H7 (cell line): ENCODE measurements around the gene ARHGAP44. TPM values are rescaled to one million over a fixed set of nuclear protein-coding genes. Genes with fewer than 3 reads are reported as not detected.

Experiments used
- DNase-seq: peaks from one replicate; pipeline ENCODE4 v3.0.0; 2012
- H3K27me3 ChIP-seq: 2 replicates; pipeline ENCODE4 v1.6.0; 2011; ENCODE audit warnings: mild to moderate bottlenecking, low read length; ENCODE audit not compliant: control insufficient read depth, insufficient read depth
- H3K36me3 ChIP-seq: replicated peaks from 2 replicates; pipeline ENCODE4 v1.5.1; 2011; ENCODE audit warnings: low read length; ENCODE audit not compliant: control insufficient read depth, insufficient read depth
- H3K4me3 ChIP-seq: 2 replicates; pipeline ENCODE4 v1.5.1; 2011; ENCODE audit warnings: low read depth, mild to moderate bottlenecking, control low read depth, low read length, moderate library complexity; ENCODE audit not compliant: insufficient read depth
- total RNA-seq: library from RNA; depleted of rRNA; stranded (reverse); fragments of >200 nt; shearing (Covaris generic); gene quantifications from 2 replicates; pipeline ENCODE4 v1.2.3, GENCODE V29; 2014; rRNA removed

The ARHGAP44 gene, protein sequence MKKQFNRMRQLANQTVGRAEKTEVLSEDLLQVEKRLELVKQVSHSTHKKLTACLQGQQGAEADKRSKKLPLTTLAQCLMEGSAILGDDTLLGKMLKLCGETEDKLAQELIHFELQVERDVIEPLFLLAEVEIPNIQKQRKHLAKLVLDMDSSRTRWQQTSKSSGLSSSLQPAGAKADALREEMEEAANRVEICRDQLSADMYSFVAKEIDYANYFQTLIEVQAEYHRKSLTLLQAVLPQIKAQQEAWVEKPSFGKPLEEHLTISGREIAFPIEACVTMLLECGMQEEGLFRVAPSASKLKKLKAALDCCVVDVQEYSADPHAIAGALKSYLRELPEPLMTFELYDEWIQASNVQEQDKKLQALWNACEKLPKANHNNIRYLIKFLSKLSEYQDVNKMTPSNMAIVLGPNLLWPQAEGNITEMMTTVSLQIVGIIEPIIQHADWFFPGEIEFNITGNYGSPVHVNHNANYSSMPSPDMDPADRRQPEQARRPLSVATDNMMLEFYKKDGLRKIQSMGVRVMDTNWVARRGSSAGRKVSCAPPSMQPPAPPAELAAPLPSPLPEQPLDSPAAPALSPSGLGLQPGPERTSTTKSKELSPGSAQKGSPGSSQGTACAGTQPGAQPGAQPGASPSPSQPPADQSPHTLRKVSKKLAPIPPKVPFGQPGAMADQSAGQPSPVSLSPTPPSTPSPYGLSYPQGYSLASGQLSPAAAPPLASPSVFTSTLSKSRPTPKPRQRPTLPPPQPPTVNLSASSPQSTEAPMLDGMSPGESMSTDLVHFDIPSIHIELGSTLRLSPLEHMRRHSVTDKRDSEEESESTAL
- total RNA-seq = 9.2 and 11.2 TPM in 2 replicates

- no peaks in the 10 kb centered on the region; the same call in 1 of the 2 replicates for H3K27me3 ChIP-seq
- peak; percentile 89 for DNase-seq
- H3K4me3 ChIP-seq = peak within 1 kb of the TSS; percentile 93
- no peaks in the 10 kb centered on the region for H3K36me3 ChIP-seq
Observed at GRCh38 chr17:12789481-12790248, at the start of gene ARHGAP44. TSS of gene ARHGAP44 (plus strand) at chr17:12789498. CDS start at chr17:12789839, 341 bp downstream.

DNA sequence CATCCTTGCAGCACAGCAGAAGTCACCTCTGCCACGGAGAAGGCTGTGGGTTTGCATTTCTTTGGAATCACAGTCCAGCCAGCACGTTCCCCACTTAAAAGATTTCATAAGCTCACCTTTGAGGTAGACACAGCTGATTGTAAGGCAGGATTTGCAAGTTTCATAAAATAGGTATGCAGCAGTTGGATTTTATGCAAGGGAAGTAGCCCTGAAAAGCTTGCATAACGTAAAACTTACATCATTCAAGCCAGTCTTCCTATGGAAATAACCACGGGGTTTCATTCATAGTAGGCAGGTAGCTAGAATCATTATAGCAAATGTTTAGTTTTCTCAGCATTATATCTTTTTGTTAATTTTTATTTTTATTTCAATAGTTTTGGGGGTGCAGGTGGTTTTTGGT lies 49.8 kb upstream of the ARHGAP44 start:
- Histone ChIP-seq H3K4me3 (no peak overlapping the region), H3K27me3 (no peaks in the 10 kb centered on the region), H3K36me3 (no peaks in the 10 kb centered on the region)
- no peak for DNase-seq

- H3K27me3 ChIP-seq = no peaks in the 10 kb centered on the region
- no peak for DNase-seq
- H3K4me3 ChIP-seq = no peak overlapping the region
- H3K36me3 ChIP-seq = no peaks in the 10 kb centered on the region
Observed at GRCh38 chr17:12743046-12743445, 46.3 kb upstream of the ARHGAP44 start.

DNA sequence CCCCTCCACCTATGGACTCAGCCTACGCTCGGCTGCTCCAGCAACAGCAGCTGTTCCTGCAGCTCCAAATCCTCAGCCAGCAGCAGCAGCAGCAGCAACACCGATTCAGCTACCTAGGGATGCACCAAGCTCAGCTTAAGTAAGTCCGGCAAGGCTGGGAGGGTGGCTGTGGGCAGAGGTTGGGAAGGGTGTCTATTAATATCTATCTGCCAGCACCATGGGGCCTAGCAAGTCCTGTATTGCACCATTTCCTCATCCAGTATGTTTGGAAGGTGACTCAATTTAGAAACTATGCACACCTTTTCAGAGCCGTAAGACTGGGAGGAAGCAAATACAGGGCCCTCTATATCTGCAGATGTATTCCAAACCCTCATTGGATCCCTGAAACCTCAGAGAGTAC lies 45.0 kb upstream of the ARHGAP44 start:
- H3K27me3 ChIP-seq = no peaks in the 10 kb centered on the region
- no peaks in the 10 kb centered on the region for H3K36me3 ChIP-seq
- H3K4me3 ChIP-seq = no peak overlapping the region
- no peak for DNase-seq

- Histone ChIP-seq H3K27me3 (no peaks in the 10 kb centered on the region), H3K4me3 (no peak overlapping the region), H3K36me3 (no peaks in the 10 kb centered on the region)
- no peak for DNase-seq
Observed at GRCh38 chr17:12744786-12745185, 44.5 kb upstream of the ARHGAP44 start.

GRCh38 chr17:12745486-12745885 lies 43.8 kb upstream of the ARHGAP44 start:
- no peak for DNase-seq
- no peak overlapping the region for H3K4me3 ChIP-seq
- no peaks in the 10 kb centered on the region for H3K36me3 ChIP-seq
- no peaks in the 10 kb centered on the region for H3K27me3 ChIP-seq

GRCh38 chr17:12756786-12757185 lies 32.5 kb upstream of the ARHGAP44 start:
- DNase-seq = no peak
- Histone ChIP-seq H3K27me3 (no peaks in the 10 kb centered on the region), H3K36me3 (no peaks in the 10 kb centered on the region; the same call in 1 of the 2 replicates), H3K4me3 (no peak overlapping the region)

GRCh38 chr17:12759090-12759489 lies 30.2 kb upstream of the ARHGAP44 start:
- H3K36me3 ChIP-seq = no peaks in the 10 kb centered on the region; the same call in 1 of the 2 replicates
- no peaks in the 10 kb centered on the region for H3K27me3 ChIP-seq
- no peak for DNase-seq
- H3K4me3 ChIP-seq = no peak overlapping the region

GRCh38 chr17:12765548-12765947 lies 23.8 kb upstream of the ARHGAP44 start:
- no peaks in the 10 kb centered on the region for H3K36me3 ChIP-seq
- no peak for DNase-seq
- no peak overlapping the region for H3K4me3 ChIP-seq
- no peaks in the 10 kb centered on the region for H3K27me3 ChIP-seq

DNA sequence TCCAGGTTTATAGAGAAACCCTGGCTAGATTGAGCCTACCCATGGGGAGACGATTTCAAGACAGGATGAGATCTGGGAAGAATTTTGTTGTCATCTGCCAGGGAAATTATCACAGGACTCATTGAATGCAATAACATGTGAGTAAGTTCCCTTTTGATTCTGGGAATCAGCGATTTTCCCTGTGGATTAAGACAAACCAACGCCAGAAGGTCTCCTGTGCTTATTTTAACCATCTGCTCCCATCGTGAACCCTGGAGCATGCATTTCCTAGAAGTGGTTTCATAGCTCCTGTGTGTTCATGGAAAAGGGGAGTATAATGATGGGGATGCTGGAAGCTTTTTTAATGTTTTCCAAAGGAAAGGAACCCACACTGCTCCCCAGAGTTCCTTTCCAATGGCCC lies 21.0 kb upstream of the ARHGAP44 start:
- no peaks in the 10 kb centered on the region for H3K36me3 ChIP-seq
- no peak for DNase-seq
- H3K4me3 ChIP-seq = no peak overlapping the region
- H3K27me3 ChIP-seq = no peaks in the 10 kb centered on the region

- no peaks in the 10 kb centered on the region for H3K27me3 ChIP-seq
- H3K36me3 ChIP-seq = no peaks in the 10 kb centered on the region
- no peak for DNase-seq
- no peak overlapping the region for H3K4me3 ChIP-seq
Observed at GRCh38 chr17:12769981-12770380, 19.3 kb upstream of the ARHGAP44 start.

DNA sequence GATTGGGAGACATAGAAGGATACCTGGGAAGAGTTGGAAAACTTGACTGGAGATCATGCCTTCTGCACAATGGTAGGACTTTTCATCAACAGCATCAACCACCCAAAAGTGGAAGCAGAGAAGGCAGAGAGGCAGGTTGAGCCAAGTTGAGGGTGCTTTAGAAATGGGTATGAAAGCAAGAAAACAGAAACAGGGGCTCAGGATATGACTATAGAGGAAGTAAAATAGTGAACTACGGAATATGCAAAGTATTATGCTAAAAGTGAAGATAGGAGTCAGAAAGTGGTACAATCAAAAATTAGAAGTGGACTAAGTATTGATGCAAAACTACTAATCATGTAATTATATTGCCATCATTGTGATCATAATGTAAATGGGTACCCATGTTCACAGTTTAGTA lies 16.1 kb upstream of the ARHGAP44 start:
- Histone ChIP-seq H3K36me3 (no peaks in the 10 kb centered on the region), H3K4me3 (no peak overlapping the region), H3K27me3 (no peaks in the 10 kb centered on the region)
- no peak for DNase-seq

- Histone ChIP-seq H3K36me3 (no peaks in the 10 kb centered on the region), H3K4me3 (peak overlapping the region; percentile 93), H3K27me3 (no peaks in the 10 kb centered on the region; the same call in 1 of the 2 replicates)
- DNase-seq = no peak
Observed at GRCh38 chr17:12789075-12789480, 220 bp upstream of the ARHGAP44 start.
